ENCODE results near the gene C16orf74. TPM values are rescaled to one million over a fixed set of nuclear protein-coding genes. Genes with fewer than 3 reads are reported as not detected.

The C16orf74 gene
- total RNA-seq, 1 donor from 2014 or later = 2.1 TPM

DNA sequence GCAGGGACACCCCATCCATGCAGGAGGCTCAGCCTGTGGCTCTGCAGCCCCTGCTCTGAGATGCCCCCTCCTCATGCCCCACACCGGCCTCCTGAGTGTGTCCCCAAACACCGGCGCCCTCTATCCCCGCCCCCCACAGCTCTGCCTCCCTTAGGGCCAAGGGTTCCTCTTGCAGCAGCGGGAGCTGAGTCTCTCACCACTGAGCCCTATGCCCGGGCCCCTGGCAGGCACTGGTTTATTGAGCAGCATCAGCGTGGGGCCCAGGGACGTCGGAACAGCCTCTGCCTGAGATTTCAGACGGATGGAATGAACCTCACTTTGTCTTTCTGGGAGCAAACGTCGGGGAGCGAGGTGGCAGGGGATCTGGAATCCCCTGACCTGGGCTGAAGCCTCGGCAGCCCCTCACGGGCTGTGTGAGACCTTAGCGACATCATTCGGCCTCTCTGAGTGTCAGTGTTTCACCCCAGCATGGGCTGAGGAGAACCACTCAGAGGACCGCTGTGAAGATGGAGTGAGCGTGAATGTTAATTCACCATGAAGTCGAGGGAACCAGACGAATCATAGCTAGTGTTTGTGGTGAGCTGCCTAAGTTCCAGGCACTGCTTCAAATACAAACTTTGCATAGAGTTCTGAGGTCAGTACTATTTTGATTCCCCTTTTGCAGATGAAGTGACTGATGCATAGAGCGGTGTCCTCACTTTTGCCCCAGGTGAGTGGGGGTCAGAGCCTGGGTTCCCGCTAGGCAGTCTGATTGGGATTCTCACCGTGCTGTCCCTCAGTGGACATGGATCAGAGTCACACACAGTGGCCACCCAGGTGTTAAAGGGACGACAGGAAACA is 5.3 kb upstream of the C16orf74 start:
- Mint-ChIP-seq H3K27ac (ENCODE audit: unreplicated experiment) (no peak overlapping the region), H3K4me1 (ENCODE audit: unreplicated experiment) (peaks cover 33% of the 10 kb centered on the region), H3K36me3 (ENCODE audit: unreplicated experiment) (no peaks in the 10 kb centered on the region), H3K9me3 (ENCODE audit: unreplicated experiment) (no peaks in the 10 kb centered on the region), H3K27me3 (ENCODE audit: unreplicated experiment) (peaks cover 10% of the 10 kb centered on the region), H3K4me3 (ENCODE audit: unreplicated experiment) (no peak overlapping the region)
- DNase-seq (ENCODE audit: extremely low spot score, unreplicated experiment) = no peak
- TF ChIP-seq, protein P1, sequence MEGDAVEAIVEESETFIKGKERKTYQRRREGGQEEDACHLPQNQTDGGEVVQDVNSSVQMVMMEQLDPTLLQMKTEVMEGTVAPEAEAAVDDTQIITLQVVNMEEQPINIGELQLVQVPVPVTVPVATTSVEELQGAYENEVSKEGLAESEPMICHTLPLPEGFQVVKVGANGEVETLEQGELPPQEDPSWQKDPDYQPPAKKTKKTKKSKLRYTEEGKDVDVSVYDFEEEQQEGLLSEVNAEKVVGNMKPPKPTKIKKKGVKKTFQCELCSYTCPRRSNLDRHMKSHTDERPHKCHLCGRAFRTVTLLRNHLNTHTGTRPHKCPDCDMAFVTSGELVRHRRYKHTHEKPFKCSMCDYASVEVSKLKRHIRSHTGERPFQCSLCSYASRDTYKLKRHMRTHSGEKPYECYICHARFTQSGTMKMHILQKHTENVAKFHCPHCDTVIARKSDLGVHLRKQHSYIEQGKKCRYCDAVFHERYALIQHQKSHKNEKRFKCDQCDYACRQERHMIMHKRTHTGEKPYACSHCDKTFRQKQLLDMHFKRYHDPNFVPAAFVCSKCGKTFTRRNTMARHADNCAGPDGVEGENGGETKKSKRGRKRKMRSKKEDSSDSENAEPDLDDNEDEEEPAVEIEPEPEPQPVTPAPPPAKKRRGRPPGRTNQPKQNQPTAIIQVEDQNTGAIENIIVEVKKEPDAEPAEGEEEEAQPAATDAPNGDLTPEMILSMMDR (IDR thresholded peaks at IDR 0.05) = no peak

DNA sequence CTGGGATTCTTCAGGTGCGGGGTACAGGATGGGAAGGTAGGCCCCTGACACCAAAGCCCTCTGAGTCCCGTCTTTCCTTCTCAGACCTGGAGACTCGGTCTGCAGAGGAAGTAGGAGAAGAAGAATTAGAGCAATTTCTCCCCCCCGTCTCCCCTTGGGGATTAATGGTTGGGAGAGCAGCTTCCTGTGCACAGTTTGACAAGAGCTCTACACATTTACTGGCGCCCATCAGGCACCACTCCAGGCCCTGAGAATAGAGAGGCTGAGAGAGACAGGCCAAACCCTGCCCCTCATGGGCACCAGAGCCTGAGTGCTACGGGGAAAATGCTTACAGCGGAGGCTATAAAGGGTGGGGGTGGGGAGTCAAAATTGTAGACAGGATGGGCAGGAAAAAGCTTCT is 3.5 kb upstream of the C16orf74 start:
- TF ChIP-seq, protein P1 (IDR thresholded peaks at IDR 0.05) = no peak

DNA sequence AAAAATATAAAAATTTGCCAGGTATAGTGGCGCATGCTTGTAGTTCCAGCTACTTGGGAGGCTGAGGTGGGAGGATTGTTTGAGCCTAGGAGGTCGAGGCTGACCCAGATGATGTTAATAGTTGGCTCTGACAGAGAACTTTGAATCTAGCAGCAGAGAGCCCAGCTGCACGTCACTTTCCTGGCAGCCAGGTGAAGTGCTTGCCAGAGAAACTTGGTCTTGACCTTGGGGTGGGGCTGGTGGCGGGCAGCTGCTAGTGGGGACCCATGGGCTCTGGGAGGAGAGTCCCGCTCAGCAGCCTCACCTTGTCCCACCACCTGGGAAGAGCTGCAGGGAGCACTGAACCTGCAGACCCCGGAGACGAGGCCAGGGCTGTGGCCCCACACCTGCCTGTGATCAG is 3.1 kb upstream of the C16orf74 start:
- Mint-ChIP-seq H3K27me3 (ENCODE audit: unreplicated experiment) (no peaks in the 10 kb centered on the region), H3K36me3 (ENCODE audit: unreplicated experiment) (no peaks in the 10 kb centered on the region), H3K9me3 (ENCODE audit: unreplicated experiment) (no peaks in the 10 kb centered on the region), H3K27ac (ENCODE audit: unreplicated experiment) (no peak overlapping the region), H3K4me3 (ENCODE audit: unreplicated experiment) (no peak overlapping the region), H3K4me1 (ENCODE audit: unreplicated experiment) (peaks cover 34% of the 10 kb centered on the region)
- TF ChIP-seq, protein P1 (IDR thresholded peaks at IDR 0.05) = no peak
- no peak for DNase-seq (ENCODE audit: extremely low spot score, unreplicated experiment)

More for the DNA sequence above, 3.5 kb upstream of the C16orf74 start:
- Mint-ChIP-seq H3K4me3 (ENCODE audit: unreplicated experiment) (no peak overlapping the region), H3K27me3 (ENCODE audit: unreplicated experiment) (no peaks in the 10 kb centered on the region), H3K36me3 (ENCODE audit: unreplicated experiment) (no peaks in the 10 kb centered on the region), H3K4me1 (ENCODE audit: unreplicated experiment) (peaks cover 37% of the 10 kb centered on the region), H3K27ac (ENCODE audit: unreplicated experiment) (no peak overlapping the region), H3K9me3 (ENCODE audit: unreplicated experiment) (no peaks in the 10 kb centered on the region)
- DNase-seq (ENCODE audit: extremely low spot score, unreplicated experiment) = no peak

DNA sequence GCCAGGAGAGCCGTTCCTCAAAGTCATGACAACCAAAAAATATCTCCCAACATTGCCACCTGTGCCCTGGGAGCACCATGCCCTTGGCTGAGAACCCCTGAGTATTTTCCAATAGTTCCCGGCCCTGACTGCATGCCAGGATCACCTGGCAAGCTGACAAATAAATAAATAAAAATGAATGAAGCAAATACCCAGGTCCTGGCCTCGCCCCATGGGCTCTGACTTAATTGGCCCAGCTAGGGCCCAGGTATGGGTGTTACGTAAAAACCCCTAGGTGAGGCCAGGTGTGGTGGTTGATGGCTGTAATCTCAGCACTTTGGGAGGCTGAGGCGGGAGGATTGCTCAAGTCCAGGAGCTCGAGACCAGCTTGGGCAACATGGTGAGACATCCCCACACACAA is 2.7 kb upstream of the C16orf74 start:
- H3K9me3 Mint-ChIP-seq (ENCODE audit: unreplicated experiment) = no peaks in the 10 kb centered on the region
- peaks cover 34% of the 10 kb centered on the region for H3K4me1 Mint-ChIP-seq (ENCODE audit: unreplicated experiment)
- no peak overlapping the region for H3K27ac Mint-ChIP-seq (ENCODE audit: unreplicated experiment)
- TF ChIP-seq, protein P1 (IDR thresholded peaks at IDR 0.05) = no peak
- H3K4me3 Mint-ChIP-seq (ENCODE audit: unreplicated experiment) = no peak overlapping the region
- H3K27me3 Mint-ChIP-seq (ENCODE audit: unreplicated experiment) = no peaks in the 10 kb centered on the region
- no peaks in the 10 kb centered on the region for H3K36me3 Mint-ChIP-seq (ENCODE audit: unreplicated experiment)
- DNase-seq (ENCODE audit: extremely low spot score, unreplicated experiment) = no peak

DNA sequence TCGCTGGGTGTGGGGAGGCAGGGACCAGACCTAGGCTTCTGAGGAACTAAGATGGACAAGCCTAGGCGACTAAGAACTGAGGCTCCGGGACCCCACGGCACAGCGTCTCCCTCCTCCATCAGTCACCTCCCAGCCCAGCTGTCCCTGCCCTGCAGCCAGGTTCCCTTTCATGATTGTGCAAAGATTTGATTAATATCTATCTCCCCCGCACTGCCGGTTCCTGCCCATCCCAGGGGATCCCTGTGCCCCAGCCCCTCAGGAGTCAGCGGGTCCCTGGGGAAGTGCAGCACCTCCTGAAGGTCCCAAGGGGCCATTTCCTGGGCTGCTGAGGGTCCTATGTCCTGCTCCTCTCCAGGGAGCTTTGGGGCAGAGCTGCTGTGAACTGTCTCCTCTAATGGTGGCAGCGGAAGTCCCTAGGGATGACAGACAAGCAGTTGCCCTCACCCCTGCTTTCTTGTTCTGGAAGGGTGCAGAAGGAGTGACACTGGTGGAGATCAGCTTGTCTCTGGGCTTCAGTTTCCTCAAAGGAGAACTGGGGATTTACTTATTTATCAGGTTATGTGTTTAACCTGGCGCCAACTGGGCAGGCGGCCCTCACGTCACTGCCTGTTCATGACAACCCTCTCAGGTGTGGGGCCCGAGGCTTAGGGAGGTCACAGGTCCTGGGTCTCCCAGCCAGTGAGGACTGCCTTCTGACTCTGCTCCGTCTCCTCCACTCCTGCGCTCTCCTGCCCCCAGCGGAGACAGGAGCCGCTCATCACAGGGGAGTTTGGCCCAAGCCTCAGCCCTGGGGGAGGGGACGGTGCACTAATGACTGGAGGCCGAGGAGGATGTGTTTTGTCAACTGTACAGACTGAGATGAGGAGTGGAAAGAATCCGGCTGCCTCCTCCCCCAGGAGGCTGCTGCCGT is 1.9 kb upstream of the C16orf74 start:
- Mint-ChIP-seq H3K9me3 (ENCODE audit: unreplicated experiment) (no peaks in the 10 kb centered on the region), H3K27me3 (ENCODE audit: unreplicated experiment) (no peaks in the 10 kb centered on the region), H3K27ac (ENCODE audit: unreplicated experiment) (no peak overlapping the region), H3K4me3 (ENCODE audit: unreplicated experiment) (no peak overlapping the region), H3K36me3 (ENCODE audit: unreplicated experiment) (no peaks in the 10 kb centered on the region), H3K4me1 (ENCODE audit: unreplicated experiment) (peaks cover 33% of the 10 kb centered on the region)
- no peak for DNase-seq (ENCODE audit: extremely low spot score, unreplicated experiment)
- TF ChIP-seq, protein P1 (IDR thresholded peaks at IDR 0.05) = peak; percentile 23

Measured in osteocyte (in vitro differentiated cells).